GM18502 (cell line): Measurements from ENCODE around the gene ADIRF.
"Not testable (repeated sequence)": the region's sequence is repeated elsewhere in the genome, so short reads cannot be mapped to it uniquely, and the experiment has no call there.

Experiments used
- ATAC-seq: cut with Tn5 transposase; IDR thresholded peaks from one replicate; pipeline ENCODE4 v1.9.1; 2021; ENCODE audit warnings: mild to moderate bottlenecking; ENCODE audit not compliant: unreplicated experiment, poor library complexity

Gene ADIRF

DNA sequence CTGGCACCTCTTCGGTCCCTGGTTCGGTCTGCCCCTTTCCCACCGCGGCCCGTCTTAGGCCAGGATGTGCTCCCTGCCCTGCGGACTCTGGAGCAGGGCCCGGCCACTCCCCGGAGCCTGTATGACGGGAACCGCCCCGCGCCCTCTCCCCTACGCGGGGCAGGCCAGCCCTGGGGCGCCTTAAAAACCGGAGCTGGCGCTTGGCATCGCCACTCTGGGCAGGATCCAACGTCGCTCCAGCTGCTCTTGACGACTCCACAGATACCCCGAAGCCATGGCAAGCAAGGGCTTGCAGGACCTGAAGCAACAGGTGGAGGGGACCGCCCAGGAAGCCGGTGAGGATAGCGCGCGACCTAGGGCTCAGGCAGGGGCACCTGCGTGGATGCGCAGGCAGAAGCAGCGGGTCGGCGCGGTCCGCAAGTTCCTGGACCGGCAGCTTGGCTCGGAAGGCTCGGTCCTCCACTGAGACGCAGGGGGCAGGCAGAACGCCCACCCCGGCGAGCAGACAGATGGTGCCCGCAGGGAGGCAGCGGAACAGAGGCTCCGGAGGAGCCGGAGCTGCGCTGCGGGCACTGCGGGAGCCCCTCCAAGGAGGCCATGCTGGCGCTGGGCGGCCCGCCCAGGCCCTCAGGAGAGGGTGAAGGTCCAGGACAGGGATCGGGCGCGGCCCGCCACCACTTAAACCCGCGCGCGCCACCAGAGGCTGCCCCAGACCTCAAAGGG, at the start of gene ADIRF:
Gene ADIRF (plus strand): TSS at position 212 of the 723 bp plus-strand sequence. CDS start 63 bp downstream, at position 275.
- ATAC-seq = no peak

- no peak for ATAC-seq
Measured at GRCh38 chr10:86922553-86922961, 45.7 kb upstream of the ADIRF start.

DNA sequence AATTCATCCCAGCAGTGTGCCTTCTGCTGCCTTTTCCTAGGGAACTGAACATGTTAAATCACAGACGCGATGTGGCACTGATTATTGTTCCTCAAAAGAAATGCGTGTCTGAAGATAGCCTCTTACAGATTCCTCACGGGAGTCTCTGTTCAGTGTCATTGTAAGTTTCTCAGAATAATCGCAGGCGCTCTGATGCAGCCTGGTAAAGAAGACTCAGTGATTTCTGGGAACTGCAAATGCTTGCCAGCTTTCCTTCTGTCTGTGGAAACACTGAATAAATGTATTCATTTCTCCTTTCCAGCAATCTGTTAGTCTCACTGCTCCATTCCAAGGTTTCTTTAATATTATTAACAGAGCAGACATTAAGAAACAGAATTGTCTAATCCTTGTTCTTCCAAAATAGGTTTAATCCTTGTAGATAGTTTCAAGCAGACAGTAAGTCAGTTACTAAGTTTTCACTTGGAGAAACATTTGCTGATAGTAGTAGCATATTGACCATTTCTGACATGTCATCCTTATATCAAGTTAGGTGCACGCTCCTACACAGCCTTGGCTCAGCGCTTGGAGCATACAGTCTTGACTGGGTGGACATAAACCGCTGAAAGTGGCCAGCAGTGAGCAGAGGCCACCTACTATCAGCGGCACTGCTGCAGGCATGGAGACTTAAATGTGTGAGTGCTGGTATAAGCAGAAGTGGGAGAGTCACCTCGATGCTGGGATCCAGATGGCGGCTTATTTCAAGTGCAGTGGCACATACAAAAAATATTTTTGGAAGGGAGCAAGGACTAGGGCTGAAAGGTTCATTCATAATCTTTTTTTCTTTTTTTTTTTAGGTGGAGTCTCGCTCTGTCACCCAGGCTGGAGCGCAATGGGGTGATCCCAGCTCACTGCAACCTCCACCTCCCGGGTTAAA, 38.6 kb upstream of the ADIRF start:
- ATAC-seq = no peak

DNA sequence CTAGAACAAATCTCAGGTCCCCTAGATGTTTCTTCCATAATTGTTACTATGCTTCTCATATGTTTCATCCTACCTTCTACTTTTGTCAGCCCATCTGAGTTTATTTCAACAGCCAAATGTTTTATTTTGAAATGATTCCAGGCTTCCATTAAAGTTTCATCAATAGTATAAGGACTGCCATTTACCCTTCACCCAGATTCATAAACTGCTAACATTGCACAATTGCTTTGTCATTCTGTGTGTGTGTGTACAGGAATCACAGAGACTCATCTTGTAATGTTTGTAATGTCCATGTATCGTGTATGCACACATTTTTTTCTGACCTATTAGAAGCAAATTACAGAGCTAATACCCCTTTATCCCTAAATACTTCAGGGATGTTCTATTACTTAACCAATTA, 36.4 kb upstream of the ADIRF start:
- ATAC-seq = no peak

GRCh38 chr10:86932674-86933073, 35.6 kb upstream of the ADIRF start:
- no peak for ATAC-seq

DNA sequence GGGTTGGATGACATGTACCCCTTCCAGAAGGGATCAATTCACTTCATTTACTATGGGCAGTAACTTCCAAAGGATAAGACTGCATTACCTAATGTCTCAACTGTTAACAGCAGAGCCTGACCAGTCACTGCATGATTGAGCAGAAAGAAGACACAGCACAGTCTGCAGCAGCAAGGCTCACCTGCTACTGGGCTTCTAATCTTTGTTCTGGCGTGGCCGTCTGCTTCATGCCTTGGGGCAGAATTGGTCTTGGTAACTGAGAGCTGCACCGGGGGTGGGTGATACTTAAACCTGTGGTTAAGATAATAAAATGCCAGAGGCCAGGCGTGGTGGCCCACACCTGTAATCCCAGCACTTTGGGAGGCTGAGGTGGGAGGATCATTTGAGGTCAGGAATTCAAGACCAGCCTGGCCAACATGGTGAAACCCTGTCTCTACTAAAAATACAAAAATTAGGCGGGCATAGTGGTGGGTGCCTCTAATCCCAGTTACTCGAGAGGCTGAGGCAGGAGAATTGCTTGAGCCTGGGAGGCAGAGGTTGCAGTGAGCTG, 34.0 kb upstream of the ADIRF start:
- ATAC-seq = not testable (repeated sequence)

DNA sequence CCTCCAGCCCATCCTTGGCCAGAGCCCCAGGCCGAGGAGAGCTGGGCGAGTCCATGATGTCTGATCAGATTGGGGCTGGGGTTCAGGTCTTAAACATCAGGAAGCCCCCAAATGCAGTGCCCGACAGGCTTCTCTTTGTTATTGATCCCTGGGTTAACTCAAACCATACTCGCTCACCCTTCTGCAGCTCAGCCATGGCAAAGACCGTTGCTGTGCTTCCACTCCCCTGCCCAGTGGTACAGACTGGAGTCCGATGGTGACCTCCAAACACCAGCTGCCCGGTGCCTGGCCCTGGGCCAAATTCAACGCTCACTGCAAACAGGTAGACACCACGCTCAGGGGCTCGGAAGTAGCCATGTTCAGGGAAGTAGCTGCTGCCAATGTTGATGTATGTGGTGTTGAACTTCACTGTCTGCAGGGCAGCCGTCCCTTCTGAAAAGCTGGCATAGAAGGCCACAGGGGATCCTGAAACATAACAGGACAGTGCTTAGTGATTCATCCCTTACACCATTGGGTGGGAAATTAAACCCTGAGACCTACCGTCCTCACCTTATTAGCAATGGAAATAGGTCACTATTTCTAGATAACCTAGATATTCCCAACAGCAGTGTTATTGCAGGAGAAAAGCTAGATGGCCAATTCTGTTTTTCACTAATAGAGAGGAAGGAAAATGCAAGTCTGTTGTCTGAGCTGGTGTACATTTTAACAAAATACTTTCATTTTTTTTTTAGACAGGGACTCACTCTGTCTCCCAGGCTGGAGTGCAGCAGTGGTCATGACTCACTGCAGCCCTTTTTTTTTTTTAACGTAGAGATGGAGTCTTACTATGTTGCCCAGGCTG, 31.4 kb upstream of the ADIRF start:
- no peak for ATAC-seq

GRCh38 chr10:86937502-86938154, 30.7 kb upstream of the ADIRF start:
- no peak for ATAC-seq

- no peak for ATAC-seq
Measured at GRCh38 chr10:86938260-86938659, 30.0 kb upstream of the ADIRF start.

- not testable (repeated sequence) for ATAC-seq
Measured at GRCh38 chr10:86940076-86940475, 28.2 kb upstream of the ADIRF start.

GRCh38 chr10:86940677-86941076, 27.6 kb upstream of the ADIRF start:
- no peak for ATAC-seq

- no peak for ATAC-seq
Measured at GRCh38 chr10:86941426-86941825, 26.9 kb upstream of the ADIRF start.

GRCh38 chr10:86941991-86942421, 26.3 kb upstream of the ADIRF start:
- no peak for ATAC-seq

GRCh38 chr10:86942441-86943315, 25.6 kb upstream of the ADIRF start:
- ATAC-seq = no peak

- ATAC-seq = no peak
Measured at GRCh38 chr10:86943316-86944030, 24.8 kb upstream of the ADIRF start.

- ATAC-seq = no peak
Measured at GRCh38 chr10:86944031-86944419, 24.3 kb upstream of the ADIRF start.

DNA sequence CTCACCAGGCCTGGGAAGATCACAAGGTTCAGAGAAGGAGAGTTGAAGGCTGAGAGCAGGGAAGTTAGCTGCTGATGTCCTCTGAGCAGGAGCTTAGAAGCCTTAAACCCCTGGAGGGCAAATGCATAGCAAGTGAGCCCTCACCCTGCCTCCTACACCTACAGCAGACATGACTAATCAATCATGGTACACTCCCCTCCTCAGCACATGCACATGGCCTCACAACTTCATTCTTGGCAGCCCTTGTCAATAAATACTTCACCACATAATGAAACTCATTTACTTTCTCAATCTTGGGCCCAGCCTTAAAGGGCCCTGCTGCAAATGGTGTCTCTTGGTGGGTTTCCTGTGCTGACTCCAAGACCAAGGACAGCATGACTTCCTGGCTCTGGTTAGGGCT, 23.8 kb upstream of the ADIRF start:
- no peak for ATAC-seq

GRCh38 chr10:86944907-86945306, 23.4 kb upstream of the ADIRF start:
- ATAC-seq = no peak
